NCI-H524 treated with DMSO at 0.1 percent for 48 hours (cell line): ENCODE data around the gene TOMM7.
"Not testable (repeated sequence)": the region's sequence is repeated elsewhere in the genome, so short reads cannot be mapped to it uniquely, and the experiment has no call there.

Experiments
- DNase-seq: peaks from one replicate; lab custom pipeline; 2025; lab: John Stamatoyannopoulos, UW

TOMM7 gene

DNA sequence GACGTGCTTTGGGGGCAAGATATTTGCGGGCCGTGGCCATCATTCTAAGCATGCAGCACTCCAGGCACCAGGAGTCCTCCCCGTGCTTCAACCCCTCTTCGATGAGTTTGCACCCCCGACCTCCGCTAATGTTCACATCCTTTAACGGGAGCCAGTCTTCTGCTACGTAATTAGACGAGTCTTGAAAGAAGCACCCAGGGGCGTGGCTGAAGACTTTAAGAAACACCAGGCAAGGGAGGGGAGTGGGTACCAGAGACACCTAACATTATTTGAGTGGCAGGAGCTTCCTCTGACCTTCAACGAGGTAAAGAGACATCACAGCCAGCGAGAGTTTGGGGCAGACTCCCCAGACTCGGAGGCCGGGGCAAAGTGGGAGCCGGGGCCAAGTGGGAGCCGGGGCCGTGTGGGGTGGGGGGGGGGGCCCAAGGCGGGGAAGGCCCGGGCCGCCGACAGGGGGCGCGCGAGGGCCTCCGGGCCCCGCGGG, 31.1 kb upstream of the TOMM7 start:
- no peak for DNase-seq

GRCh38 chr7:22853138-22853537, 30.5 kb upstream of the TOMM7 start:
- no peak for DNase-seq

DNA sequence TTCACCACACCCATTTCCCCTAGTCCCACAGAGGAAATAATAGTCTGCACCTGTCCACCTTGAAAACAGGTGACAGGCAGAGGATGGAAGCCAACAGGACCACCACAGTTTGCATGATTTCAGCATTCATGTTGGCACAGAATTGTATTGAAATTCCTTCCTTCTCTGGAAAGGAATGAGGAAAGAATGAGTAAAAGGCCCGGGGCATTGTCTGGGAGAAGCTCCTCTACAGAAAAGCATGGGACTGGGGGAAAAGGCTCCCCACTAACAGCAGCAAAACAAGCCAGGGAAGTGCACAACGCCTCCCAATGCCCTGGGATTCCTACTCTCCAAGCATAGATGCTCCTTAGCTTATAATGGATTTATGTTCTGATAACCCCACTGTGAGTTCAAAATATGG, 28.5 kb upstream of the TOMM7 start:
- DNase-seq, result no peak

DNA sequence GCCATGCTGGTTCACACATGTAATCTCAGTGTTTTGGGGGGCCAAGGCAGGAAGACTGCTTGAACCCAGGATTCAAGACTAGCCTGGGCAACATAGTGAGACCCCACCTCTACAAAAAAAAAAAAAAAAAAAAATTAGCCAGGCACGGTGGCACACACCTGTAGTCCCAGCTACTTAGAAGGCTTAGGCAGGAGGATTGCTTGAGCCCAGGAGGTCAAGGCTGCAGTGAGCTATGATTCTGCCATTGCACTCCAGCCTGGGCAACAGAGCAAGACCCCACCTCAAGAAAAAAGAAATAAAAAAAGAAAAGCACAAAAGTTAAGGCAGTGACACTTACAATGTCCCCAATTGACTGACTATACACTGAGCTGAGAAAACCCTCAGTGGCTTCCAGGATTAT, 27.7 kb upstream of the TOMM7 start:
- DNase-seq, result not testable (repeated sequence)

DNA sequence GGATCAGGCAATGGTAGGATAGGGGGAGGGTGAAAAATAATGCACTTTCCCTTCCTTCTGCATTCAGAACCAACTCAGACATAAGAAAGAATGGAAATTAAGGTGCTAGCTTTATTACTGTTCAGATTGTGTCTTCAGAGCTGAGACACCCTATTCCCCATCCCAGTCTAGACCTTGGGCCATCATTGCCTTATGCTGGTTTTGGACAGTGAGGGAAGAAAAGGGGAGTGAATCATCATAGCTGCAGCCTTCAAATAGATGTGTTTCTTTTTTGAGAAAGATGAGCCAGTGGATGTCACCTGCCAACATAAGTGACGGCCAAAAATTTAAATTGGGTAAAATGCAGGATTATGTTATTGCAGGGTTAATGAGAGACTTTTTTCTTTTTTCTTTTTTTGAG, 27.0 kb upstream of the TOMM7 start:
- DNase-seq, result no peak

DNA sequence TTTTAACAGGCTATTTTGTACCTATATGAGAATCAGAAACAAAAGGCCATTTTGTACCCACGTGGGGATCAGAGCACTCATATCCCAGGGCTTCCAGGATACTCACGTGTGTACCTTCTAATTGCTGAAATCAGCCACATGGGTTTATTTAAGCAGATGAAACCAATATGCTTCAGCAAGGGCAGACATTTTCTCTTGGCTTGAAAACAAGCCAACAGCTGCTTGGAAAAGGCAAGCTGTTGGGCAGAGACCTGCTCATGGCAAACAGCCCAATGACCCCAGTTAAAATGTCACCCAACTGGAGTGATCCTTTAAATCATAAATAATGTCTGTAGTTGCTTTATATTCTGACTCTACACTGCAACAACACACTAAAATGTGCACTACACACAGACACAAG, 26.5 kb upstream of the TOMM7 start:
- DNase-seq, result peak; percentile 25

- no peak for DNase-seq
These were observed 24.3 kb upstream of the TOMM7 start for GRCh38 chr7:22846961-22847360.

DNA sequence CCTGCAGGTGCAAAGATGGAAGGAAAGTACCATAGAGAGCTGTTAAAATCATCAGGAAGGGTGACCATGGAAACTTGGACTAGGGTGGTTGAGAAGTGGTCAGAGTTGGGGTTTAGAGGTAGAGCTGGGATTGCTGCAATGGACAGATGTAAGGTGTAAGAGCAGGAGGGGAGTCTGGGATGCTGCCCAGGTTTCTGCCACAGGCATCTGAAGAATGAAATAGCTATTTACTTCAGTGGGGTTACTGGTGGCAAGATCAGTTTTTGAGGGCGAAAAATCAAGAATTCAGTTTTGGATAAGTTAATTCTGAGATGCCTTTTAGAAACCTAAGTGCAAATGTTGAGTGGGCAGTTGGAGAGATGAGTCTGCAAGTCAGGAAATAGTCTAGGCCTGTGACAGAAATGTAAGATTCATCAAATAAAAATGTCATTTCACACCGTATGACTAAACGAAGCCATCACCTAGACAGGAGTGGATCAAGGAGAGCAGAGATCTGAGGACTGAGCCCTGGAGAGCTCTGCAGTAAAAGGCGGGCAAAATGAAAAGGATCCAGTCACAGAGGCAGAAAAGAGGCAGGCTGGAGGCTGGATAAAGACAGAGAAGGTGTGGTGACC, 22.7 kb upstream of the TOMM7 start:
- no peak for DNase-seq

GRCh38 chr7:22843681-22844309, 21.1 kb upstream of the TOMM7 start:
- no peak for DNase-seq

GRCh38 chr7:22842973-22843372, 20.3 kb upstream of the TOMM7 start:
- no peak for DNase-seq

GRCh38 chr7:22842383-22842941, 19.8 kb upstream of the TOMM7 start:
- DNase-seq, result no peak

- DNase-seq, result no peak
These were observed 19.3 kb upstream of the TOMM7 start for GRCh38 chr7:22841954-22842353.

GRCh38 chr7:22837308-22837707, 14.7 kb upstream of the TOMM7 start:
- DNase-seq, result no peak

DNA sequence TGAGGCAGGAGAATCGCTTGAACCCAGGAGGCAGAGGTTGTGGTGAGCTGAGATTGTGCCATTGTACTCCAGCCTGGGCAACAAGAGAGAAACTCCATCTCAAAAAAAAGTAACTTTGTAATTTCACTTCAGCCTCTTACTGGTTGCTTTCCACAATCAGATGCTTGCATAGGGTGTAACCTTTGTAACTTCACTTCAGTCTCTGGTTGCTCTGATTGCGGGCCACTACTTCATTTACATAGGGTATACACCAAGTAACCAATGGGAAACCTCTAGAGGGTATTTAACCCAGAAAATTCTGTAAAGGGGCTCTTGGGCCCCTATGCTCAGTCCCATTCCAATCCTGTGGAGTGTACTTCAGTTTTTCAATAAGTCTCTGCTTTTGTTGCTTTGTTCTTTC, 13.9 kb upstream of the TOMM7 start:
- DNase-seq, result not testable (repeated sequence)

DNA sequence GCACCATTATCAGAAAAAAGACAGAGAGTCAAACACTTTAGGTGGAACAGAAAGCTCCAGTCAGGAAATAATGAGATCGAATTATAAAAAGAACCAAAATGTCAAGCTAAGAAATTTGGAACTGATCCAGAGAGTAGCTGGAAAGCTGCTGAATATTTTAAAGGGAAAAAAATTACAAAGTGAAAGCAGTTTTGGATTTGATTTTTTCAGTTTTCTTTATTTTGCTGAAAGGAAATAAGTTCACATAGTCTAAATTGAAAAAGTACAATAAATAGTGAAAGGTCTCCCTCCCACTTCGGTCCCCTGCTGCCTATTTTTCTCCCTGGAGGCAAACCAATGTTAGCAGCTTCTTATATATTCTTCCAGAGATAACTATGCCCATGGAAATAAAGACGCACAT, 11.3 kb upstream of the TOMM7 start:
- no peak for DNase-seq

GRCh38 chr7:22833113-22833855, 10.6 kb upstream of the TOMM7 start:
- no peak for DNase-seq

- no peak for DNase-seq
These were observed 9.8 kb upstream of the TOMM7 start for GRCh38 chr7:22832401-22832800.

- DNase-seq, result no peak
These were observed 9.1 kb upstream of the TOMM7 start for GRCh38 chr7:22831602-22832305.

GRCh38 chr7:22827563-22827962, 4.9 kb upstream of the TOMM7 start:
- DNase-seq, result no peak

- DNase-seq, result no peak
These were observed 3.9 kb upstream of the TOMM7 start for GRCh38 chr7:22826593-22826992.

- no peak for DNase-seq
These were observed 2.1 kb upstream of the TOMM7 start for GRCh38 chr7:22824760-22825159.

- DNase-seq, result no peak
These were observed 471 bp upstream of the TOMM7 start for GRCh38 chr7:22823142-22823497.
